OCI-LY7 (cell line): Measurements from ENCODE around the gene AAK1.

Experiments used
- EZH2phosphoT487 ChIP-seq: fragments of 200-600 bp; sonication (generic); IDR thresholded peaks from 2 replicates; pipeline ENCODE4 v1.6.1; 2018; ENCODE audit warnings: low read depth, borderline replicate concordance, mild to moderate bottlenecking, mixed run types, antibody characterized with exemption, low read length, moderate library complexity, mixed read lengths
- TF ChIP-seq, protein P1 (sequence below): fragments of 200-600 bp; sonication (generic); conservative IDR thresholded peaks from 2 replicates; pipeline ENCODE4 v1.5.1; 2014; ENCODE audit warnings: mild to moderate bottlenecking, antibody characterized with exemption, low read length, moderate library complexity, mixed read lengths

- TF ChIP-seq, protein P1, sequence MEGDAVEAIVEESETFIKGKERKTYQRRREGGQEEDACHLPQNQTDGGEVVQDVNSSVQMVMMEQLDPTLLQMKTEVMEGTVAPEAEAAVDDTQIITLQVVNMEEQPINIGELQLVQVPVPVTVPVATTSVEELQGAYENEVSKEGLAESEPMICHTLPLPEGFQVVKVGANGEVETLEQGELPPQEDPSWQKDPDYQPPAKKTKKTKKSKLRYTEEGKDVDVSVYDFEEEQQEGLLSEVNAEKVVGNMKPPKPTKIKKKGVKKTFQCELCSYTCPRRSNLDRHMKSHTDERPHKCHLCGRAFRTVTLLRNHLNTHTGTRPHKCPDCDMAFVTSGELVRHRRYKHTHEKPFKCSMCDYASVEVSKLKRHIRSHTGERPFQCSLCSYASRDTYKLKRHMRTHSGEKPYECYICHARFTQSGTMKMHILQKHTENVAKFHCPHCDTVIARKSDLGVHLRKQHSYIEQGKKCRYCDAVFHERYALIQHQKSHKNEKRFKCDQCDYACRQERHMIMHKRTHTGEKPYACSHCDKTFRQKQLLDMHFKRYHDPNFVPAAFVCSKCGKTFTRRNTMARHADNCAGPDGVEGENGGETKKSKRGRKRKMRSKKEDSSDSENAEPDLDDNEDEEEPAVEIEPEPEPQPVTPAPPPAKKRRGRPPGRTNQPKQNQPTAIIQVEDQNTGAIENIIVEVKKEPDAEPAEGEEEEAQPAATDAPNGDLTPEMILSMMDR = no peak
- TF ChIP-seq EZH2phosphoT487 = no peak
Observed at GRCh38 chr2:69469784-69470183, 173.8 kb downstream of the AAK1 start.
